Brain pericyte (primary cell): ENCODE results near the gene MCTP1.

Experiments
- DNase-seq: peaks from one replicate; pipeline ENCODE4 v3.0.0-alpha.2; 2012; ENCODE audit warnings: low read depth, low spot score

The MCTP1 gene

GRCh38 chr5:95124731-95125130 is 160.2 kb downstream of the MCTP1 start:
- DNase-seq: no peak

GRCh38 chr5:95124101-95124500 is 160.8 kb downstream of the MCTP1 start:
- DNase-seq: no peak

- no peak for DNase-seq
These were observed 170.0 kb downstream of the MCTP1 start for GRCh38 chr5:95114902-95115301.

GRCh38 chr5:95114305-95114704 is 170.6 kb downstream of the MCTP1 start:
- no peak for DNase-seq

GRCh38 chr5:95113489-95113888 is 171.4 kb downstream of the MCTP1 start:
- no peak for DNase-seq

- no peak for DNase-seq
These were observed 173.8 kb downstream of the MCTP1 start for GRCh38 chr5:95111141-95111540.

GRCh38 chr5:95110118-95110517 is 174.8 kb downstream of the MCTP1 start:
- DNase-seq: no peak

- DNase-seq: no peak
These were observed 177.8 kb downstream of the MCTP1 start for GRCh38 chr5:95107138-95107537.

GRCh38 chr5:95105638-95106037 is 179.3 kb downstream of the MCTP1 start:
- no peak for DNase-seq

- DNase-seq: no peak
These were observed 182.2 kb downstream of the MCTP1 start for GRCh38 chr5:95102687-95103086.

GRCh38 chr5:95102080-95102479 is 182.8 kb downstream of the MCTP1 start:
- DNase-seq: no peak

- DNase-seq: no peak
These were observed 184.3 kb downstream of the MCTP1 start for GRCh38 chr5:95100551-95100950.

- no peak for DNase-seq
These were observed 186.9 kb downstream of the MCTP1 start for GRCh38 chr5:95098012-95098411.

GRCh38 chr5:95093211-95093610 is 191.7 kb downstream of the MCTP1 start:
- DNase-seq: no peak

- DNase-seq: no peak
These were observed 194.1 kb downstream of the MCTP1 start for GRCh38 chr5:95090774-95091173.

GRCh38 chr5:95087816-95088317 is 197.0 kb downstream of the MCTP1 start:
- no peak for DNase-seq

- no peak for DNase-seq
These were observed 197.7 kb downstream of the MCTP1 start for GRCh38 chr5:95086927-95087815.

- DNase-seq: no peak
These were observed 200.1 kb downstream of the MCTP1 start for GRCh38 chr5:95084757-95085156.

- no peak for DNase-seq
These were observed 201.3 kb downstream of the MCTP1 start for GRCh38 chr5:95083606-95084005.

- no peak for DNase-seq
These were observed 202.9 kb downstream of the MCTP1 start for GRCh38 chr5:95081982-95082381.

- DNase-seq: peak; percentile 43
These were observed 203.4 kb downstream of the MCTP1 start for GRCh38 chr5:95081500-95081960.

GRCh38 chr5:95080441-95080840 is 204.5 kb downstream of the MCTP1 start:
- no peak for DNase-seq

- DNase-seq: no peak
These were observed 204.9 kb downstream of the MCTP1 start for GRCh38 chr5:95080030-95080429.
